Measurements from ENCODE around the gene ALKBH7. TPM values are rescaled to one million over a fixed set of nuclear protein-coding genes. Genes with fewer than 3 reads are reported as not detected.
A peak's percentile ranks its signal among the peaks of the same experiment; 100 is the strongest.

Gene ALKBH7
- total RNA-seq, 4 donors from 2014 or later = 34.0 to 85.3 (median 50.4) TPM

GRCh38 chr19:6381030-6381750 lies 8.6 kb downstream of the ALKBH7 start:
- no peaks in the 10 kb centered on the region for H3K27me3 ChIP-seq
- intact Hi-C loops (cut with DNase I) = no loop called here
- no peak overlapping the region for H3K27ac ChIP-seq
- 90 to 96% methylated on average over 24 to 28 of the region's 40 CpGs for whole genome bisulfite sequencing, 2 donors
- H3K9me3 ChIP-seq = no peaks in the 10 kb centered on the region
- DNase-seq = no peak
- H3K4me1 ChIP-seq = peaks cover 0 to 18% (median 0%) of the 10 kb centered on the region in 3 donors
- H3K4me3 ChIP-seq = no peak overlapping the region
- TF ChIP-seq CTCF (IDR thresholded peaks at IDR 0.05) (no peak), POLR2A (IDR thresholded peaks at IDR 0.05) (no peak)
- H3K36me3 ChIP-seq = peaks cover 45 to 82% (median 49%) of the 10 kb centered on the region in 3 donors

- WGBS, 2 donors = 97 to 98% methylated on average over 17 to 18 of the region's 19 CpGs
- Histone ChIP-seq H3K27me3 (no peaks in the 10 kb centered on the region), H3K27ac (no peak overlapping the region), H3K9me3 (no peaks in the 10 kb centered on the region), H3K36me3 (peaks cover 59 to 100% (median 63%) of the 10 kb centered on the region in 3 donors), H3K4me1 (peaks cover 0 to 3% (median 0%) of the 10 kb centered on the region in 3 donors), H3K4me3 (no peak overlapping the region)
- DNase-seq = no peak
- intact Hi-C loops (cut with DNase I) = no loop called here
- no peak for TF ChIP-seq POLR2A (IDR thresholded peaks at IDR 0.05)
- TF ChIP-seq CTCF (IDR thresholded peaks at IDR 0.05) = no peak
These were observed 10.6 kb downstream of the ALKBH7 start for GRCh38 chr19:6383188-6383587.

- WGBS, 2 donors = 79 to 87% methylated on average over 4 of the region's 4 CpGs
- Histone ChIP-seq H3K36me3 (peaks cover 66 to 100% (median 75%) of the 10 kb centered on the region in 3 donors), H3K27me3 (no peaks in the 10 kb centered on the region), H3K9me3 (no peaks in the 10 kb centered on the region), H3K27ac (no peak overlapping the region), H3K4me3 (no peak overlapping the region), H3K4me1 (no peaks in the 10 kb centered on the region)
- TF ChIP-seq CTCF (IDR thresholded peaks at IDR 0.05) (no peak), POLR2A (IDR thresholded peaks at IDR 0.05) (no peak)
- intact Hi-C loops (cut with DNase I) = no loop called here
- DNase-seq = no peak
These were observed 11.8 kb downstream of the ALKBH7 start for GRCh38 chr19:6384381-6384780.

GRCh38 chr19:6387372-6387771 lies 14.8 kb downstream of the ALKBH7 start:
- no peak for TF ChIP-seq POLR2A (IDR thresholded peaks at IDR 0.05)
- no peak for TF ChIP-seq CTCF (IDR thresholded peaks at IDR 0.05)
- H3K27ac ChIP-seq = no peak overlapping the region
- no peak overlapping the region for H3K4me3 ChIP-seq
- H3K27me3 ChIP-seq = no peaks in the 10 kb centered on the region
- H3K9me3 ChIP-seq = no peaks in the 10 kb centered on the region
- intact Hi-C loops (cut with DNase I) = no loop called here
- DNase-seq = no peak
- H3K36me3 ChIP-seq = peaks cover 41 to 93% (median 56%) of the 10 kb centered on the region in 3 donors
- 91% methylated on average over 7 of the region's 19 CpGs; no CpG with 5 or more reads in 1 of the 2 donors for WGBS, 2 donors
- H3K4me1 ChIP-seq = peaks cover 4 to 10% (median 7%) of the 10 kb centered on the region in 3 donors

- DNase-seq = no peak
- H3K36me3 ChIP-seq = peaks cover 11 to 42% (median 22%) of the 10 kb centered on the region in 3 donors
- WGBS, 2 donors = 8 to 36% methylated on average over 5 to 25 of the region's 30 CpGs
These were observed 19.9 kb downstream of the ALKBH7 start for GRCh38 chr19:6392221-6393073.

More at GRCh38 chr19:6392221-6393073, 19.9 kb downstream of the ALKBH7 start:
- peak overlapping the region; percentile 87 to 97 (median 94) for H3K27ac ChIP-seq
- no peaks in the 10 kb centered on the region for H3K9me3 ChIP-seq
- TF ChIP-seq POLR2A (IDR thresholded peaks at IDR 0.05) = no peak
- TF ChIP-seq CTCF (IDR thresholded peaks at IDR 0.05) = no peak
- H3K27me3 ChIP-seq = no peaks in the 10 kb centered on the region
- intact Hi-C loops (cut with DNase I) = no loop called here
- H3K4me1 ChIP-seq = peaks cover 6 to 22% (median 10%) of the 10 kb centered on the region in 3 donors
- H3K4me3 ChIP-seq = peak overlapping the region; percentile 66 to 93 (median 82)
